ENCODE data around the gene FREY1. TPM values are rescaled to one million over a fixed set of nuclear protein-coding genes. Genes with fewer than 3 reads are reported as not detected.

The FREY1 gene
- total RNA-seq, 4 donors from 2014 or later, result 0.91 to 2.3 TPM; not detected in 2

DNA sequence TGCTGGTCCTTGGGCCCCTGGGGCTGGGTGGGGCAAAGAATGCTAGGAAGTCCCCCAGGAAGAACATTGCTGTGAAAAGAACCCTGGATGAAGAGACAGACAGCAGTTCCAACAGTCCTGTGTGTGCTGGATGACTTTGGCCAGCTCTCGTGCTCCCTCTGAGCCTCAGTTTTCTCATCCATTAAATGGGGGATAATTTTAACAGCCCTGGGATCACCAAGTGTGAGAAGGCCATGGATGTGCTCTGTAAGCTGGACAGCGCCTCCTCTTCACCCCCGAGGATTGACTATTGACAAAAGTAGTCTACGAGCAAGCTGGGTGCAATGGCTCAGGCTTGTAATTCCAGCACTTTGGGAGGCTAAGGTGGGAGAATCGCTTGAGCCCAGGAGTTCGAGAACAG lies 17.9 kb upstream of the FREY1 start:
- intact Hi-C loops (cut with DNase I; ENCODE audit: low total_unique reads), result no loop called here
- 87 to 88% methylated on average over 6 of the region's 6 CpGs for WGBS, 2 donors
- no peak overlapping the region for H3K4me3 ChIP-seq (ENCODE audit: low read depth, poor library complexity, severe bottlenecking)
- DNase-seq (ENCODE audit: low spot score in 2 of 2), result peak in 1 of 2 donors; percentile 70
- TF ChIP-seq POLR2A (IDR thresholded peaks at IDR 0.05) (no peak), CTCF (IDR thresholded peaks at IDR 0.05) (no peak)

DNA sequence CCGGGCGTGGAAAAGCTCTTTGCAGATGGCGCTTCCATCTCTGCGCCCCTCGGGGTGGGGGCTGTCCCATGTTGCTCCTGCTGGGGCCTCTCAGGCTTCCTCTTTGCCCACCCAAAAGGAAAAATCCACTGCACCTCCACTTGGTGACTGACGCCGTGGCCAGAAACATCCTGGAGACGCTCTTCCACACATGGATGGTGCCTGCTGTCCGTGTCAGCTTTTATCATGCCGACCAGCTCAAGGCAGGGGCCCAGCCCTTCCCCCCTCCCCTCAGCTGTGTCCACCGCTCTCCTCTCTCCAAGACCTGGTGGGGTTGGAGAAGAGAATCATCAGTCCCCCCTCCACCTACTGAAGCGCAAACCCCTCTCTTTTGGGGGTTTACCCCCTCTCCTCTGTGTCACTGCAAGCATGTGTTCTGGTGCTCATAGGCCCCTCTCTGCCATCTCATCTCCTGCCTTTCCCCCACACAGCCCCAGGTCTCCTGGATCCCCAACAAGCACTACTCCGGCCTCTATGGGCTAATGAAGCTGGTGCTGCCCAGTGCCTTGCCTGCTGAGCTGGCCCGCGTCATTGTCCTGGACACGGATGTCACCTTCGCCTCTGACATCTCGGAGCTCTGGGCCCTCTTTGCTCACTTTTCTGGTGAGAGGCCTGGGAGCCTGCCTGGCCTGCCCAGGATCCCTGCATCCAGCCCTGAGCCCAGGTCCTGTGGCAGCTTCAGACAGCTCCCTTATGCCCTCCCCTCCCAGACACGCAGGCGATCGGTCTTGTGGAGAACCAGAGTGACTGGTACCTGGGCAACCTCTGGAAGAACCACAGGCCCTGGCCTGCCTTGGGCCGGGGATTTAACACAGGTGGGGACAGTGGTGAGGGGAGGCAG lies 17.2 kb upstream of the FREY1 start:
- DNase-seq (ENCODE audit: low spot score in 2 of 2), result peak in 1 of 2 donors; percentile 82
- intact Hi-C loops (cut with DNase I; ENCODE audit: low total_unique reads), result no loop called here
- no peak overlapping the region for H3K4me3 ChIP-seq (ENCODE audit: low read depth, poor library complexity, severe bottlenecking)
- 64 to 70% methylated on average over 22 of the region's 22 CpGs for WGBS, 2 donors
- TF ChIP-seq CTCF (IDR thresholded peaks at IDR 0.05), result no peak
- TF ChIP-seq POLR2A (IDR thresholded peaks at IDR 0.05), result no peak

DNA sequence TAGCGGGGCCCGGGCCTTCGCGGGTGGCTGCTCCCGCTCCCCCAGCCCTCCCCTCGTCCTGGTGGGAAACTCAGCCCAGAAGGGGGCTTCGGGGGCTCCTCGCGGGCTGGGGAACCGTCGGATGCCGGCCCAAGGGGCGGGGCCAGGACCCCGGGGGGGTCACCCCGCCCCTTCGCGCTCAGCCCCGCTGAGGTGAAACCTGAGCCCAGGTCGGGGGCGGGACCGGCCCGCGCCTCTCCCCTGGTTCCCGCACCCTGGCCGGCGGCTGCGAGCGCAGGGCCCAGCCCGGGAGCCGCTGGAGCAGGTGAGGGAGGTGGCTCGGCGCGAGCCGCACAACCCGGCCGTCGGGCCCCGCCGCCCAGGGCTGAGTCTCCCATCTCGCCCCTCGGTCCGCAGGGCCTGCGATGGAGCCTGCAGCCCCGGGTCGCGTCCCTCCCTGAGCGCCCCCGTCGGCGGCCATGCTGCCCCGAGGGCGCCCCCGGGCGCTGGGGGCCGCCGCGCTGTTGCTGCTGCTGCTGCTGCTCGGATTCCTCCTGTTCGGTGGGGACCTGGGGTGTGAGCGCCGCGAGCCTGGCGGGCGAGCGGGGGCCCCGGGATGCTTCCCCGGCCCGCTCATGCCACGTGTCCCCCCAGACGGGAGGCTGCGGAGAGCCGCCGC lies 15.5 kb upstream of the FREY1 start, which contains the start of gene LARGE2:
Gene LARGE2, plus strand, starts transcription at position 232 of the 658 bp plus-strand sequence. Its CDS starts 227 bp downstream, at position 459.
- DNase-seq (ENCODE audit: low spot score in 2 of 2), result peak in 1 of 2 donors; percentile 80
- WGBS, 2 donors, result 0 to 1% methylated on average over 7 to 14 of the region's 73 CpGs
- H3K4me3 ChIP-seq (ENCODE audit: low read depth, poor library complexity, severe bottlenecking), result peak within 1 kb of the TSS; percentile 35
- TF ChIP-seq POLR2A (IDR thresholded peaks at IDR 0.05), result no peak
- no peak for TF ChIP-seq CTCF (IDR thresholded peaks at IDR 0.05)
- intact Hi-C loops (cut with DNase I; ENCODE audit: low total_unique reads), result no loop called here

DNA sequence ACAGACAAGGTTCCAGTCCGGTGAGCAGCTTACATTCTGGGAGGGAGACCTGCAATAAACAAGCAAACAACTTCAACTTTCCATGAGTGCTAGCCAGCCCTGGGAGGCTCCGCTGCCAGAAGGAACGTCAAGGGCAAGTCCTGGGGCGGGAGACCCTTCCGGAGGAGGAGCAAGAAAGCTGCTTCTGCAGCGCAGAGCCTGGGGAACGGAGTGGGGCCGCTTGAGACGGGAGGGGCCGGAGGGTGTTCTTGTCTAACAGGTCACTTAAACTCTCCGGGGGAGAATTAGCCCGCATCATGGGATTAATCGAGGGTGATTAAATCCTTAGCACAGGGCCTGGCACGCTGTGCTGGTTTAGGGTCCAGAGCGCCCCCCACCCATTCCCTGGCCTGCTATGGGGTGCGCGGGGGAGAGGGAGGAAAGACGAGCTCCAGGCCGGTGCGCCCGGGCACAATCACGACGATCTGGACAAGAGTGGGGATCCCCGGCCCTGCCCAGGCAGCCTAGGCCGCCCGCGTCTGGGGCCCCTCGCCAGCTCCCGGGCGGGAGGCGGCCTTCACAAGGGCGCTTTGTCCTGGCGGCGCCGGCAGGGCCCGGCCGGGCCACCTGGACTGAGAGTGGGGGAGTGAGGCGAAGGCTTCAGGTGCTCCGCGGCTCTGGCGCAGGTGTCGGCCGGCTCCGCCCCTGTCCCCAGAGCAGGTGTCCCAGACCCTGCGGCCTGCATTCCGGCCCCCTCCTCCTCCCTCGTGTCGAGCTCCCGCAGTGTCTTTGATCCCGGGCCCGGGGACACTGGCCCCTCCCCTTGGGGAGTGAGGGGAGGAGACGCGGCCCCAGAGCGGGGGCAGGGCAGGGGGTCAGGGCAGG lies 14.7 kb upstream of the FREY1 start:
- no peak for DNase-seq (ENCODE audit: low spot score in 2 of 2)
- TF ChIP-seq POLR2A (IDR thresholded peaks at IDR 0.05) (no peak), CTCF (IDR thresholded peaks at IDR 0.05) (no peak)
- WGBS, 2 donors, result 22 to 54% methylated on average over 23 to 25 of the region's 54 CpGs
- H3K4me3 ChIP-seq (ENCODE audit: low read depth, poor library complexity, severe bottlenecking), result no peak overlapping the region
- intact Hi-C loops (cut with DNase I; ENCODE audit: low total_unique reads), result no loop called here
